K562 (cell line): ENCODE results near the gene ATP5F1D. TPM values are rescaled to one million over a fixed set of nuclear protein-coding genes. Genes with fewer than 3 reads are reported as not detected.

ENCODE experiments used
- C11orf30 ChIP-seq: fragments of 450-650 bp; IDR thresholded peaks from 2 replicates; pipeline ENCODE4 v1.6.1; 2016; ENCODE audit warnings: low read depth, mild to moderate bottlenecking
- CBFB ChIP-seq: sonication (generic); formaldehyde crosslinking; IDR thresholded peaks from 2 replicates; pipeline ENCODE4 v1.4.0; 2020; ENCODE audit warnings: mild to moderate bottlenecking, missing genetic modification reagents
- E2F3 ChIP-seq: fragments of 250-450 bp; sonication (Bioruptor Pico); IDR thresholded peaks from 2 replicates; pipeline ENCODE4 v1.4.0; 2020; ENCODE audit warnings: mild to moderate bottlenecking
- EWSR1 ChIP-seq: fragments of 450-650 bp; IDR thresholded peaks from 2 replicates; pipeline ENCODE4 v1.6.1; 2018; ENCODE audit warnings: borderline replicate concordance, mild to moderate bottlenecking, low read depth, moderate library complexity; ENCODE audit not compliant: partially characterized antibody
- GATAD2A ChIP-seq: fragments of 450-650 bp; IDR thresholded peaks from 2 replicates; pipeline ENCODE4 v1.6.1; 2017
- GTF2A2 ChIP-seq: IDR thresholded peaks from 2 replicates; pipeline ENCODE4 v1.6.1; 2016; ENCODE audit warnings: mild to moderate bottlenecking, missing genetic modification characterization, missing compliant biosample characterization
- ILF3 ChIP-seq: fragments of 450-650 bp; IDR thresholded peaks from 2 replicates; pipeline ENCODE4 v1.6.1; 2018; ENCODE audit warnings: antibody characterized with exemption, mild to moderate bottlenecking, moderate library complexity, borderline replicate concordance
- ILK ChIP-seq: fragments of 450-650 bp; IDR thresholded peaks from 2 replicates; pipeline ENCODE4 v1.6.1; 2016; ENCODE audit warnings: missing genetic modification characterization, low read depth, mild to moderate bottlenecking, missing compliant biosample characterization, moderate library complexity, borderline replicate concordance
- MCM2 ChIP-seq: fragments of 450-650 bp; IDR thresholded peaks from 2 replicates; pipeline ENCODE4 v1.6.1; 2017; ENCODE audit warnings: low read depth, mild to moderate bottlenecking
- MTA3 ChIP-seq: fragments of 450-650 bp; formaldehyde crosslinking; IDR thresholded peaks from 2 replicates; pipeline ENCODE4 v1.6.1; 2017; ENCODE audit warnings: mild to moderate bottlenecking, borderline replicate concordance
- NFXL1 ChIP-seq: fragments of 450-650 bp; formaldehyde crosslinking; IDR thresholded peaks from 2 replicates; pipeline ENCODE4 v1.4.0; 2021; ENCODE audit warnings: mild to moderate bottlenecking
- NONO ChIP-seq, 2 experiments: fragments of 200-400 bp in 1 of 2; fragments of 450-650 bp in 1 of 2; formaldehyde crosslinking in 1 of 2; IDR thresholded peaks; 2 replicates each; pipeline ENCODE4 v1.6.1; 2017; ENCODE audit warnings: low read depth in 2 of 2, mild to moderate bottlenecking in 2 of 2, moderate library complexity in 2 of 2, low read length in 1 of 2
- PCBP2 ChIP-seq: fragments of 200-400 bp; formaldehyde crosslinking; IDR thresholded peaks from 2 replicates; pipeline ENCODE4 v1.6.1; 2018; ENCODE audit warnings: low read length, low read depth, mild to moderate bottlenecking, moderate library complexity; ENCODE audit not compliant: poor library complexity, severe bottlenecking
- PHF20 ChIP-seq: fragments of 450-650 bp; IDR thresholded peaks from 2 replicates; pipeline ENCODE4 v1.6.1; 2018; ENCODE audit not compliant: partially characterized antibody
- POLR2B ChIP-seq: fragments of 450-650 bp; IDR thresholded peaks from 2 replicates; pipeline ENCODE4 v1.6.1; 2018; ENCODE audit warnings: low read depth; ENCODE audit not compliant: partially characterized antibody
- RBFOX2 ChIP-seq: fragments of 200-400 bp; formaldehyde crosslinking; IDR thresholded peaks from 2 replicates; pipeline ENCODE4 v1.6.1; 2017; ENCODE audit warnings: low read depth, mild to moderate bottlenecking, low read length, moderate library complexity
- RBM39 ChIP-seq: fragments of 200-400 bp; formaldehyde crosslinking; optimal IDR thresholded peaks from 2 replicates; pipeline ENCODE3; 2018; ENCODE audit warnings: low read depth, low read length
- SETDB1 ChIP-seq: IDR thresholded peaks from one replicate; pipeline ENCODE4 v1.6.1; 2012; ENCODE audit warnings: low read length, control low read depth, inconsistent platforms
- SIN3A ChIP-seq, 2 experiments: fragments of 150-350 bp in 1 of 2; IDR thresholded peaks; 2 replicates each; pipeline ENCODE4 v1.6.1; 2011 to 2016; ENCODE audit warnings: borderline replicate concordance in 2 of 2, low read depth in 2 of 2, low read length in 2 of 2, mild to moderate bottlenecking in 2 of 2, moderate library complexity in 2 of 2; ENCODE audit not compliant: control insufficient read depth in 1 of 2
- TGIF2 ChIP-seq: sonication (generic); formaldehyde crosslinking; IDR thresholded peaks from 2 replicates; pipeline ENCODE4 v1.8.1; 2022; ENCODE audit warnings: mild to moderate bottlenecking, missing genetic modification reagents, moderate library complexity
- XRCC4 ChIP-seq: IDR thresholded peaks from one replicate; pipeline ENCODE4 v1.6.1; 2011; ENCODE audit not compliant: insufficient read depth, insufficient read length; ENCODE audit errors: extremely low read depth
- ZC3H8 ChIP-seq: fragments of 450-650 bp; IDR thresholded peaks from 2 replicates; pipeline ENCODE4 v1.6.1; 2017
- ZNF124 ChIP-seq: sonication (generic); formaldehyde crosslinking; IDR thresholded peaks from 2 replicates; pipeline ENCODE4 v1.8.1; 2022; ENCODE audit warnings: missing genetic modification reagents
- ZNF146 ChIP-seq: IDR thresholded peaks from one replicate; pipeline ENCODE4 v1.6.1; 2018; ENCODE audit warnings: missing compliant biosample characterization; ENCODE audit not compliant: unreplicated experiment
- ZNF232 ChIP-seq: sonication (generic); formaldehyde crosslinking; IDR thresholded peaks from 2 replicates; pipeline ENCODE4 v1.8.0; 2022; ENCODE audit warnings: mild to moderate bottlenecking, missing genetic modification reagents
- ZNF436 ChIP-seq: fragments of 250-450, 450-650 bp; sonication (Bioruptor Pico); formaldehyde crosslinking; IDR thresholded peaks from 2 replicates; pipeline ENCODE4 v1.7.0; 2020; ENCODE audit warnings: mild to moderate bottlenecking
- ZNF444 ChIP-seq: fragments of 250-450 bp; sonication (Bioruptor Pico); IDR thresholded peaks from 2 replicates; pipeline ENCODE4 v1.4.0; 2020; ENCODE audit warnings: mild to moderate bottlenecking, moderate library complexity
- ZNF766 ChIP-seq: fragments of 200-800 bp; sonication (Bioruptor generic); conservative IDR thresholded peaks from 2 replicates; pipeline ENCODE4 v1.6.1; 2016; ENCODE audit warnings: missing genetic modification characterization, missing compliant biosample characterization
- polyA plus RNA-seq, 8 experiments: library from polyadenylated mRNA; depleted of rRNA in 4 of 8; stranded (reverse) in 5 of 8; unstranded in 3 of 8; fragments of >200 nt; fragmentation: Nextera tagmentation in 2 of 8; fragmentation: Illumina TruSeq in 1 of 8; extraction: Ambion mirVana in 2 of 8; extraction: Trizol in 1 of 8; gene quantifications; 2 replicates each; pipeline versions ENCODE4 v1.2.1 to v1.2.3, GENCODE V29; 2011 to 2014; ENCODE audit warnings: inconsistent platforms in 1 of 8, missing spikeins in 1 of 8
- total RNA-seq, 7 experiments: library from RNA; depleted of rRNA in 6 of 7; stranded (reverse); fragments of >200 nt in 6 of 7; fragmentation: Illumina TruSeq in 2 of 7; extraction: Trizol in 2 of 7; gene quantifications; 2 replicates each; pipeline versions ENCODE4 v1.2.1 to v1.2.3, GENCODE V29; 2011 to 2021; ENCODE audit warnings: low replicate concordance in 1 of 7
- TF ChIP-seq, protein P1 (sequence below): fragments of 450-650 bp; IDR thresholded peaks from 2 replicates; pipeline ENCODE4 v1.6.1; 2016; ENCODE audit warnings: low read depth, mild to moderate bottlenecking, moderate library complexity
- TF ChIP-seq, protein P2 (sequence below): sonication (generic); formaldehyde crosslinking; IDR thresholded peaks from 2 replicates; pipeline ENCODE4 v1.9.0; 2022; ENCODE audit warnings: mild to moderate bottlenecking, missing genetic modification reagents

The ATP5F1D gene
- total and polyA plus RNA-seq, 9 of the 15 experiments (the other 6 are each of a cell fraction or from before 2014, with no cell fraction given): 3.9 to 409 (median 36.8) TPM

DNA sequence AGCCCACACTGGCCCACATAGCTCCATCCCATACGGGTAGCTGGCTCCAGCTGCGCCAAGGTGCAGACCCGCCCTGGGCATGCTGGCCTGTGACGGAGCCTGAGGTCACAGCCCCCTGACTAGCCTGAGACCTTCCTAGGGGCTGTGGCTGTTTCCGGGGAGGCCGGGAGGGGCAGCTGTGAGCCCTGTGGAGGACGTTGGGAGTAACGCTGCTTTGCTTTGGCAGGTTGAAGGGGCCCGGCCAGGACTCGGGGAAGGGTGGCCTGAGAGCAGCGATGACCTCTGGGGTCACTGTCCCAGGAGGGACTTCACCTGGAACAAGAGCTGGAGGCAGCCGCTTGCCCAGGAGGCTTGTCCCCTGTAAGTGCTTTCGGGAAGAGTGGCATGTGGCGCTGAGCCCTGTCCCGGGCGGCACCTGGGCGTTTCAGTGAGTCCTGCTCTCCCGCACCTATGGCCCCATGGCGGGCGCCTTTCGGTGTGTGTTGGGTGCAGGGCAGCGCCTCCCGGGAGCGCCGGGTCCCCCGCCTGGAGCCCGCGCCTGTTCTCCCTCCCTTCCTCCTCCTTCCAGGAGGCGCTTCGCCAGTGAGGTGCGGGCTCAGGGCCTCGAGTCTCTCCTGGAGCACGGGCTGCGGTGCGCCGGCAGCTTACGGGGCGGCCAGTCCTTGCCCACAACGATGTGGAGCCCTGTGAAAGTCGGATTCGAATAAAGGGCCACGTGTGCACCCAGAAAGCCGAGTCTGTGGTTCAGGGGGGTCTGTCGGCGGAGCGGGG is 32.7 kb downstream of the ATP5F1D start (continued):
- TF ChIP-seq ZNF766: no peak
- TF ChIP-seq ZC3H8: no peak
- no peak for TF ChIP-seq SIN3A (IDR thresholded peaks at IDR 0.05; ENCODE audit: borderline replicate concordance in 2 of 2, control insufficient read depth in 1 of 2, low read depth in 2 of 2, low read length in 2 of 2)
- peak; percentile 71 for TF ChIP-seq RBFOX2
- no peak for TF ChIP-seq EWSR1
- TF ChIP-seq ZNF436 (CRISPR knock-in tag): no peak
- TF ChIP-seq GATAD2A: no peak
- peak; percentile 50; the same call in 1 of the 2 replicates for TF ChIP-seq MTA3
- no peak for TF ChIP-seq RBM39
- TF ChIP-seq TGIF2 (CRISPR knock-in tag): no peak
- TF ChIP-seq SETDB1: no peak
- TF ChIP-seq GTF2A2 (tag): no peak
- TF ChIP-seq E2F3 (CRISPR knock-in tag): no peak
- TF ChIP-seq ILF3: 0 out of 2 replicates have a peak, but pooled peaks have one; percentile 34
- no peak for TF ChIP-seq C11orf30
- TF ChIP-seq, protein P1, sequence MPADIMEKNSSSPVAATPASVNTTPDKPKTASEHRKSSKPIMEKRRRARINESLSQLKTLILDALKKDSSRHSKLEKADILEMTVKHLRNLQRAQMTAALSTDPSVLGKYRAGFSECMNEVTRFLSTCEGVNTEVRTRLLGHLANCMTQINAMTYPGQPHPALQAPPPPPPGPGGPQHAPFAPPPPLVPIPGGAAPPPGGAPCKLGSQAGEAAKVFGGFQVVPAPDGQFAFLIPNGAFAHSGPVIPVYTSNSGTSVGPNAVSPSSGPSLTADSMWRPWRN: no peak
- no peak for TF ChIP-seq ZNF146
- TF ChIP-seq NFXL1 (CRISPR knock-in tag): no peak
- TF ChIP-seq, protein P2, sequence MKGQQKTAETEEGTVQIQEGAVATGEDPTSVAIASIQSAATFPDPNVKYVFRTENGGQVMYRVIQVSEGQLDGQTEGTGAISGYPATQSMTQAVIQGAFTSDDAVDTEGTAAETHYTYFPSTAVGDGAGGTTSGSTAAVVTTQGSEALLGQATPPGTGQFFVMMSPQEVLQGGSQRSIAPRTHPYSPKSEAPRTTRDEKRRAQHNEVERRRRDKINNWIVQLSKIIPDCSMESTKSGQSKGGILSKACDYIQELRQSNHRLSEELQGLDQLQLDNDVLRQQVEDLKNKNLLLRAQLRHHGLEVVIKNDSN (CRISPR knock-in tag): peak; percentile 49; the same call in 1 of the 2 replicates
- no peak for TF ChIP-seq CBFB (CRISPR knock-in tag)
- TF ChIP-seq POLR2B: no peak
- no peak for TF ChIP-seq ZNF232 (CRISPR knock-in tag)
- TF ChIP-seq MCM2: no peak
- no peak; a peak in 1 of 4 replicates for TF ChIP-seq NONO (IDR thresholded peaks at IDR 0.05; ENCODE audit: low read depth in 2 of 2, low read length in 1 of 2)
- TF ChIP-seq ZNF444 (CRISPR knock-in tag): no peak
- no peak for TF ChIP-seq ILK (tag)
- no peak for TF ChIP-seq ZNF124 (CRISPR knock-in tag)
- TF ChIP-seq XRCC4: no peak
- peak; percentile 27 for TF ChIP-seq PHF20
- no peak for TF ChIP-seq PCBP2
